Right atrium auricular region (tissue), 2 donors: Measurements from ENCODE around the gene SLC17A8. TPM values are rescaled to one million over a fixed set of nuclear protein-coding genes. Genes with fewer than 3 reads are reported as not detected.

Experiments used
- DNase-seq: peaks from one replicate; pipeline ENCODE4 v3.0.0-alpha.2; 2019; ENCODE audit warnings: low spot score
- H3K27ac ChIP-seq, 2 donors: fragments of 200-600 bp; sonication (generic); 1 replicate in 1 of 2; 2 replicates in 1 of 2; pipeline ENCODE4 v1.5.1; 2016 to 2019
- H3K27me3 ChIP-seq, 2 donors: fragments of 200-600 bp; sonication (generic); one replicate each; pipeline versions ENCODE4 v1.5.1 to v1.6.0; 2017 to 2019
- H3K36me3 ChIP-seq: fragments of 200-600 bp; sonication (generic); one replicate; pipeline ENCODE4 v1.5.1; 2016
- H3K4me1 ChIP-seq, 2 donors: fragments of 200-600 bp; sonication (generic); one replicate each; pipeline versions ENCODE4 v1.5.1 to v1.6.0; 2017 to 2019
- H3K4me3 ChIP-seq, 2 donors: fragments of 200-600 bp; sonication (generic); 1 replicate in 1 of 2; 2 replicates in 1 of 2; pipeline ENCODE4 v1.5.1; 2017 to 2019; ENCODE audit warnings: mild to moderate bottlenecking in 1 of 2, moderate library complexity in 1 of 2
- H3K9me3 ChIP-seq, 2 donors: fragments of 200-600 bp; sonication (generic); one replicate each; pipeline ENCODE4 v1.5.1; 2019
- CTCF ChIP-seq, 2 donors: fragments of 200-600 bp; sonication (generic); IDR thresholded peaks; one replicate each; pipeline ENCODE4 v1.5.1; 2019; ENCODE audit warnings: antibody characterized with exemption in 2 of 2
- total RNA-seq, 2 donors: library from RNA; depleted of rRNA; stranded (reverse); fragments of >200 nt; gene quantifications; one replicate each; pipeline ENCODE4 v1.1.0, GENCODE V29; 2016

SLC17A8 gene
- total RNA-seq, 2 donors from 2014 or later = not detected

GRCh38 chr12:100433701-100434100 lies 76.8 kb downstream of the SLC17A8 start:
- Histone ChIP-seq H3K27me3 (no peaks in the 10 kb centered on the region), H3K27ac (no peak overlapping the region), H3K36me3 (no peaks in the 10 kb centered on the region), H3K4me1 (no peaks in the 10 kb centered on the region), H3K9me3 (no peaks in the 10 kb centered on the region), H3K4me3 (no peak overlapping the region)
- DNase-seq = no peak
- no peak for TF ChIP-seq CTCF (IDR thresholded peaks at IDR 0.05)

- Histone ChIP-seq H3K27me3 (no peaks in the 10 kb centered on the region), H3K9me3 (no peaks in the 10 kb centered on the region), H3K36me3 (no peaks in the 10 kb centered on the region), H3K4me3 (no peak overlapping the region), H3K4me1 (no peaks in the 10 kb centered on the region), H3K27ac (no peak overlapping the region)
- DNase-seq = no peak
- TF ChIP-seq CTCF (IDR thresholded peaks at IDR 0.05) = no peak
Observed at GRCh38 chr12:100434177-100434576, 77.3 kb downstream of the SLC17A8 start.

- no peaks in the 10 kb centered on the region for H3K4me1 ChIP-seq
- H3K9me3 ChIP-seq = no peaks in the 10 kb centered on the region
- no peak for TF ChIP-seq CTCF (IDR thresholded peaks at IDR 0.05)
- H3K4me3 ChIP-seq = no peak overlapping the region
- no peaks in the 10 kb centered on the region for H3K36me3 ChIP-seq
- no peak for DNase-seq
- H3K27ac ChIP-seq = no peak overlapping the region
- H3K27me3 ChIP-seq = no peaks in the 10 kb centered on the region
Observed at GRCh38 chr12:100435957-100436356, 79.1 kb downstream of the SLC17A8 start.

- Histone ChIP-seq H3K4me1 (no peaks in the 10 kb centered on the region), H3K27me3 (no peaks in the 10 kb centered on the region), H3K27ac (no peak overlapping the region), H3K9me3 (no peaks in the 10 kb centered on the region), H3K36me3 (no peaks in the 10 kb centered on the region), H3K4me3 (no peak overlapping the region)
- no peak for DNase-seq
- TF ChIP-seq CTCF (IDR thresholded peaks at IDR 0.05) = no peak
Observed at GRCh38 chr12:100437038-100437841, 80.4 kb downstream of the SLC17A8 start.

- H3K4me3 ChIP-seq = no peak overlapping the region
- no peaks in the 10 kb centered on the region for H3K36me3 ChIP-seq
- H3K27ac ChIP-seq = no peak overlapping the region
- H3K4me1 ChIP-seq = no peaks in the 10 kb centered on the region
- no peaks in the 10 kb centered on the region for H3K9me3 ChIP-seq
- TF ChIP-seq CTCF (IDR thresholded peaks at IDR 0.05) = no peak
- no peaks in the 10 kb centered on the region for H3K27me3 ChIP-seq
- DNase-seq = no peak
Observed at GRCh38 chr12:100439797-100440196, 82.9 kb downstream of the SLC17A8 start.

GRCh38 chr12:100442403-100442802 lies 85.5 kb downstream of the SLC17A8 start:
- Histone ChIP-seq H3K27me3 (no peaks in the 10 kb centered on the region), H3K36me3 (no peaks in the 10 kb centered on the region), H3K4me3 (no peak overlapping the region), H3K27ac (no peak overlapping the region), H3K4me1 (no peaks in the 10 kb centered on the region), H3K9me3 (no peaks in the 10 kb centered on the region)
- TF ChIP-seq CTCF (IDR thresholded peaks at IDR 0.05) = no peak
- DNase-seq = no peak
